Hematopoietic multipotent progenitor cell treated with erythropoietin and hydrocortisone succinate and interleukin-3 and kit ligand, for 8 days (in vitro differentiated cells): ENCODE results near the gene TIGD2.

Experiments
- DNase-seq: peaks from one replicate; pipeline ENCODE4 v3.0.0-alpha.2; 2015

The TIGD2 gene

GRCh38 chr4:89110986-89111832, at the start of gene TIGD2:
TSS of gene TIGD2 (plus strand) at chr4:89111533. CDS start at chr4:89112975, 1,442 bp downstream.
- peak; percentile 86 for DNase-seq

- DNase-seq = no peak
These were observed 46.5 kb upstream of the TIGD2 start for GRCh38 chr4:89064848-89065247.

- no peak for DNase-seq
These were observed 43.9 kb upstream of the TIGD2 start for GRCh38 chr4:89067417-89067816.

DNA sequence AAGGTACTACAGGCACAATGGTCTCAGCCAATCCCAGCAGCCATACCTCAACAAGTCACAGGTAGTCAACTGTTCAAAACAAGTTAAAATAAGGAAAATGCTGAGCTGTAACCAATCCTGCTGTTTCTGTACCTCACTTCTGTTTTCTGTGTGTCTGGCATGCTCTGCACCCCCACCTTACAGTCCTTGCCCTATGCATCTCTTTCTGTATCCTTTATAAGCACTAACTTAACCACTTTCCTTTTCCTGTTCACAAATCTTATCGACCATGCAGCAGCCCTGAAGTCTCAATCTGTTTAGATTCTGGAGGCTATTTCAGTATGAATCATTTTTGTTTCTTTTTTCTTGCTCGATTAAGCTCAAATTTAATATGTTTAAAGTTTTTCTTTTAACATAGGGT, 41.9 kb upstream of the TIGD2 start:
- DNase-seq = no peak

DNA sequence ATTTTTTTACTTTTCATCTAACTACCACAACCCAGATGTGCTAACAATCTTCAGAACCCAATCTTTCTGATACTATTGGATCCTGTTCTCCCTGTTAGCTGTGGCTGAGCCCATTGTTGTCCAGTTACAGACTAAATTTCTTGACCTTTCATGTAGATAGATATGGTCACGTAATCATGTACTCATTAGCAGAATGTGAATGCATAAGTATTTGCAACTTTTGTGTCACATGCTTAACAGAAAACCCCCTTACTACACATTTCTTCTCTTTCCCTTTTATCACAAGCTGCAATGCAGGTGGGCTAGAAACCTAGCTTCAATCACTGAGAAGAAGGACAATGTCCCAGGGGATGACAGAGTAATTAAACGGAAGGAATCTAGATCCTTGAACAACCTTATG, 41.3 kb upstream of the TIGD2 start:
- DNase-seq = no peak

DNA sequence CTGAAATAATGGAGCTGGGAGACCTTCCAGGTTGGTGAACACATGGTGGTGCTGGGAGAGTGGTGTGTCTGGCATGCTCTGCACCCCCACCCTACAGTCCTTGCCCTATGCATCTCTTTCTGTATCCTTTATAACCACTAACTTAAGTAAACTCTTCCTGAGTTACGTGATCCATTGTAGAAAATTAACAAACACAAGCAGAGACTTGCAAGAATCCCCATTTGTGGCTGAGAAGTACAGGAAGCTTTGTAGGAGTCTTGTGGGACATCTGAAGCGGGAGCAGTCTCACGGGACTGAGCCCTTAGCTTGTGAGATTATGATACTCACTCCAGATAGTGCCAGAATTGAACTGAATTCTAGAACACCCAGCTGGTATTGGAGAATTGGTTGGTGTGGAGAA, 40.0 kb upstream of the TIGD2 start:
- DNase-seq = no peak

DNA sequence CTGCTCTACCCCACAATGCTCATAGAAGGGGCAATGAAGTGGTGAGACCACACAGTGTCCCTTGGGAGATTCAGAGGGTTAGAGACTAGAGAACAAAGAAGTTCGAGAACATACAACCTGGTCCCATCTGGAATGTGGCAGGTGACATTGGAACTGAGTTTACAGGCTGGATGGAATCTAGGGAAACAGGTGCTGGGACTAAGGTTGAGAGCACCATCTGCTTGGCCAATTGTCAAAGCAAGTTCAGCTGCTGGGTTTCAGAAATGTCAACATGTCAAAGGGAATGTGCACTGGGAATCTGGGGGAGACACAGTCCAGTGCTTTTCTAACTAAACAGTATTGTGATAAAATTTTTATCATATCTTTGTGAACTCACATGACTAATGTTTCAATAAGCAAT, 38.4 kb upstream of the TIGD2 start:
- no peak for DNase-seq

DNA sequence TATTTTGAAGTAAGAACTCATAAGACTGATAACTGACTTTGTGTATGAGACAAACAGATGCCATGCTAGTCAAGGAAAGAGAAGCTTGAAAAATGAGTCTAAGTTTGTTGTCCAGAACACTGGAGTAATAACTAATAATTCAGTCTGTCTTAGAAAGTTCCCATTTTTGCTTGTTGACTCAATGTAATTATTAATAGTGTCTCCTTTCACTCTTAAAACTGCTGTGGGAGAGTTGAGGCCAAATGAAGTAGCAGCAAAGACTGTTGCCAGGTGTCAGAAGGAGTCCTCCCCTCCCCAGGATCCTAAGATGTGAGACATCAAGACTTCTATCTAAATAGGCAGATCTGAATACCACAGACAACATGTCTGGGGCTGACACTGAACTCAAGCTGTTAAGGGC, 33.6 kb upstream of the TIGD2 start:
- DNase-seq = no peak

- no peak for DNase-seq
These were observed 33.0 kb upstream of the TIGD2 start for GRCh38 chr4:89078300-89078699.

DNA sequence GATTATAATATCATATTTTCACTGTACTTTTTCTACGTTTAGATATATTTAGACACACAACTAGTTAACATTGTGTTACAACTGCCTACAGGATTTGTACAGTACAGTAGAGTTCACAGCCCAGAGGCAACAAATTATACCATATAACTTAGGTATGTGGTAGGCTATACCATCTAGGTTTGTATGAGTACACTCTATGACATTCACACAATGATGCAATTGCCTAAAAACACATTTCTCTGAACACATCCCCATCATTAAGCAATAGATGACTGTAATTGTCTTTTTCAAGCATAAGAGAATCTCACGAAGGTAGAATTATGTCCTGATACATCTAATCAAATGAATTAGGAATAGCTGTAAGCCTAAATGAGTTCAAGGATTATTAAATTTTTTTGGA, 12.3 kb upstream of the TIGD2 start:
- DNase-seq = no peak

DNA sequence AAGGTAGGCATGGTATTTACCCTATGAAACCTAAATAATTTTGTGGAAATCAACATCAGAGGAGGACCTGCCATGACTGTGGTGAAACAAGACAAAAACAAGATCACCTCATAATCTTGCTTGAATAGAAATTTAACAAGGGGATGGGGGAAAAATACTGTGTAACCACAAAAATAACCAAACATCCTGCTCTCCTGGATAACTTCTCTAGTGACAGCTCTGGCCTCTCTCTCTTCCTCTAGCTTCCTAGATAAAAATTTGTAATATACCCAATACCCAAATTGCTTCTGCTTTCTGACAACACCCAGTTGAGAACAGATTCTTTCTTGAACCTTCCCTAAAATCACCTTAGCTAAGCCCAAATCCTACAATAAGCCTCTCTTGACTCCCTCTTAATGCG, 11.9 kb upstream of the TIGD2 start:
- no peak for DNase-seq

- DNase-seq = no peak
These were observed 10.5 kb upstream of the TIGD2 start for GRCh38 chr4:89100853-89101252.

- no peak for DNase-seq
These were observed 9.8 kb upstream of the TIGD2 start for GRCh38 chr4:89101256-89102161.

DNA sequence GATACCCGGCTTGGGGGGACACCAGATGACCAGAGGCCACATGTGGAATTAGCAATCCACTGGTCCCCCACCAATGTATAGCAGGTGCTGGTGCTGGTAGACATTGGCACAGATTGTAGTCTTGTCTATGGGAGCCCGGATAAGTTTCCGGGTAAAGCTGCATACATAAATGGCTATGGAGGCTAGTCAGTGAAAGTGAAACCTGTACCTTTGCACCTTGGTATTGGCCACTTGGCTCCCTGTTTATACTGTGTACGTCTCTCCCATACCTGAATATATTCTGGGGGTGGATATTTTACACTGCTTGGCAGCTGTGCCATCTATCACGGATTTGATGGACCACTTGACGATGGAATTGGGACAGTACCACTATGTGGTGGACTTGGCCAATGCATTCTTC, 5.6 kb upstream of the TIGD2 start:
- no peak for DNase-seq

DNA sequence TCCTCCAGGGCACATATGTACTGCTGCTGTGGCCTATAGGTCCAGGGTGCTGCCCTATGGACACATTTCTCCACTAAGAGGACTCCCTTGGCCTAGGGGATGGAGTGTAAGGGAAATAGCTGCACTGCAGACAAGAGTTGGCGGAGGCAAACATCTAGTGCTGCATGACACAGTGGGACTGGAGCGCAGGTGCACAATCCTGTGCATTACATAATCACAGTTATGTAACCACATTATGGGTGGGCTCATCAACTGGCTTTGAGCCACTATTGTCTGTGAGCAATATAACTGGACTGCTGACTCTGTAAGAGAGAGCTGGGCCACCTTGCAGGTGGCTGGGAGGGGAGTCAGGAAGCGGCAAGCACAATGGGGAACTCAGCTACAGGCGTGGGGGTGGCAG, 3.2 kb upstream of the TIGD2 start:
- DNase-seq = no peak

GRCh38 chr4:89109841-89110540, 1.3 kb upstream of the TIGD2 start:
- DNase-seq = no peak

DNA sequence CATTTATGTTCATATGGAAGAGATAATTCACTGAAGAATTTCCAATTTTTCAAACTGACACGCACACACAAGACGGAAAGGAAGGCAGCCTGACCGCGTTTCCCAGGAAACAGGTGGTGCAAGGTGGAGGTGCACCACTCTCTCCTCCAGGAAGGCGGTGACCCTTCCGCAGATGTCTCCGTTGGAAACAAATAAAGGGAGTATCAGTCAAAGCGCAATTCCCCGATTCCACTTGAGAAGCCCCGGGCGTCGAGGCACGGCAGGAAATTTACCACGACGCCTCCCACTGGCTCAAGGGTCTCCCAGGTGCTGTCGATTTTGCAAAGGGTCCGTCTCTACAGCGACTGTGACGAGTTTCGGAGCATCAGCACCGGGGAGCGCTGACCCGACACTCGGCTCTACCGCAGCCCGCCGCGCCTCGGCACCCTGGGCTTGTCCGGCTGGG, 770 bp upstream of the TIGD2 start:
- no peak for DNase-seq

DNA sequence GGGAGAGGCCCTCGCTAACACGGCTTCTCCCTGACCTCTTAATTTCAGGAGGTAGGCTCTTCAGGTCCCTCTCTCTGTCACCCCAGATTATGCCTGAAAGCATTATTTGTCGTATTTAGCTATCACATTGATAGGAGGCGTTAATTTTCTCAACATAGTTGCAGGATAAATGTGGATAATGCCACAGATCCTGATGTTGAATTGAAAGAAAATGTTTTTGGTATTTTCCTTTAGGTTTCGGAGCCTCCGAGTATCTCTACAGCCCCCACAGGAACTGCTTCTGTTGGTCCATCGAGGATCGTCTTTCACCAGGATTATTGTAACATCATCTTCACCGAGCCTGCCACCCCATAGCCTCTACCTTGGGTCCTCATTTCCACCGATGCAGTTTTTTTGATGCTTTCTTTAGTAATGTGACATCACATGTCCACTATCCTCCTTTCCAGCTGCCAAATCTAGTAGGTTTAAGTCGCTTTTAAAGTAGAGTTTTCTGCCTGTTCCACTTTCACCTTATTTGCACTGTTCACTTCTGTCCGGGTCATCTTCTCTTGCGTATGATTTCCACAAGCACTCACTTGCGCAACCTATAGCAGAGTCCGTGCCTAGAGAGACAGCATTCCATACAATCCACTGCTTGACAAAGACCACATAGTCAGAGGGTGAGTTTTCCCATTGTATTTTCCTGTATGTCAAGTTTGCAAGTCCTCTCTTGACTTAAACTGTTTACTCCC, 665 bp downstream of the TIGD2 start:
- no peak for DNase-seq

DNA sequence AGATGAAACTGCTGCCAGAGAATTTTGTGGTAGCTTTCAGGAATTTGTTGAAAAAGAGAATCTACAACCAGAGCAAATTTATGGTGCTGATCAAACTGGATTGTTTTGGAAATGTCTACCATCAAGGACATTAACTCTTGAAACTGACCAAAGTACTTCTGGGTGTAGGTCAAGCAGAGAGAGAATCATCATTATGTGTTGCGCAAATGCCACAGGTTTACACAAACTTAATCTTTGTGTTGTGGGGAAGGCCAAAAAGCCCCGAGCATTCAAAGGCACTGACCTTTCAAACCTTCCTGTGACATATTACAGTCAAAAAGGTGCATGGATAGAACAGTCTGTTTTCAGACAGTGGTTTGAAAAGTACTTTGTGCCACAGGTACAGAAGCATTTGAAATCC, 2.1 kb downstream of the TIGD2 start:
- no peak for DNase-seq

- no peak for DNase-seq
These were observed 2.8 kb downstream of the TIGD2 start for GRCh38 chr4:89114100-89114499.

- no peak for DNase-seq
These were observed 5.8 kb downstream of the TIGD2 start for GRCh38 chr4:89117115-89117514.

GRCh38 chr4:89119166-89119565, 7.8 kb downstream of the TIGD2 start:
- DNase-seq = no peak

DNA sequence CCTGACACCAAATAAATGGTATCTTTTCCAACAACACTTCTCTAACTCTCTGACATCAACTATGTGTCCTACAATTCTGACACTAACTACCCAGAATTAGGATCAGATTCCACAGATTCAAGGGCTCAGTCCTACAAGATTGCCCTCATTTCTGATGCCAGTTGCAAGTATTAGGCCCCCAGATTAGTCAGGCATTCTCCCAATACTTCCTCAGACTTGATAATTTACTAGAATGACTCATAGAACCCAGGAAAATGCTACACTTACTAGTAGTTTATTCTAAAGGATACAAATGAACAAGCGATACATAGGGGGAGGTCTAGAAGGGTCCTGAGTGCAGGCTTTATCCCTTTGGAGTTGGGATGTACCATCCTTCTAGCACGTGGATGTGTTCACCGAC, 8.5 kb downstream of the TIGD2 start:
- no peak for DNase-seq
